GM19238 (cell line): ENCODE results near the gene SLIT3.

Experiments
- DNase-seq: peaks from one replicate; pipeline ENCODE4 v3.0.0; 2011; ENCODE audit warnings: low spot score; ENCODE audit not compliant: insufficient read length

The SLIT3 gene

DNA sequence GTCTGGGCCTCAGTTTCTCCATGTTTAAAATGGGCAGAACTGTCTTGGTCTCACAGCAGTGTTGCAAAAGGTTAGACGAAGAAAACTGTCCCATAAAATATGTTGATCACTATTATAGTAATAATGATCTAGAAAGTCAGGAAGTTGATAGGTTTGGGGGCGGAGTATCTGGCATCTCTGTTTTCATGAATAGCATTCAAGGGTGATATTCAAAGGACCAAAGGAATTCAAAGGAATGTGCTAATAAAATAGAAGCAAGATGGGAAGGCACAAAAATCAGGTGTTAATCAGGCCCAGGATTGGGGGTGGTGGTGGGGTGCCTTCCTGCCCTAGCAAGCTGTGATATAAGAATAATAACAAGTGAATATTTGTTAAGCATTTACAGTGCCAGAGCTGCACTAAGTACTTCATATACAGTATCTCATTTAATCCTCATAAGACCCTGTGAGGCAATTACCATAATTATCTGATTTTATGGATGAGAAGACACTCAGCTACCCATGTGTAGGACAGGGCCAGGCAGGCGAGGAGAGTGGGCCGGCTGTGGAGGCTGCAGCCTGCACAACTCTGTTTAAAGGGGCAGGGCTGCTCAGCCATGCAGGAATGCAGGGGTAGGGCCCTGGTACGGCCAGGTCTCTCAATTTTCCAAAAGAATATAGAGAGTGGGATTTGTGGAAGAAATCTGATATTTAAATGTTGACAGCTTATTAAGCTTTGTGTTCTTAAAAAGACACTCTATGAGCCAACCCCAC, 579.8 kb downstream of the SLIT3 start:
- no peak for DNase-seq

DNA sequence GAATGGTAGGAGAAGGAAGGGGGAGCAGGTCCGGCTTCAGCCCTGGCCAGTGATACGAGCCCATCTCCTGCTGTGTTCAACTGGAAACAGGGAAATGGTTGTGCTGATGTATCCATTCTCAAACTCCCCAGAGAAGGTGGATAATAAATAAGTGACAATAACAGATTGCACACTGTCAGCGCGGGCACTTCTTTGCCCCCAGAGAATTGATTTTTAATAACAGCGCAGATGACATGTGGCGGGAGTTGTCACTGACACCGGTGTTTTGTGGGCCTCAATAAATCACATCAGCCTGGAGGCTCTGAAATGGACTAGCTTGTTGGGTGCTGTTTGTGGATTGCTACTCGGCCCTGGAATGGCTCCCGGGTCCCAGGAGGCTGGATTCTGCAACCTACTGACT, 580.4 kb downstream of the SLIT3 start:
- no peak for DNase-seq

GRCh38 chr5:168714046-168714445, 586.9 kb downstream of the SLIT3 start:
- DNase-seq = no peak

GRCh38 chr5:168713051-168713450, 587.9 kb downstream of the SLIT3 start:
- no peak for DNase-seq

DNA sequence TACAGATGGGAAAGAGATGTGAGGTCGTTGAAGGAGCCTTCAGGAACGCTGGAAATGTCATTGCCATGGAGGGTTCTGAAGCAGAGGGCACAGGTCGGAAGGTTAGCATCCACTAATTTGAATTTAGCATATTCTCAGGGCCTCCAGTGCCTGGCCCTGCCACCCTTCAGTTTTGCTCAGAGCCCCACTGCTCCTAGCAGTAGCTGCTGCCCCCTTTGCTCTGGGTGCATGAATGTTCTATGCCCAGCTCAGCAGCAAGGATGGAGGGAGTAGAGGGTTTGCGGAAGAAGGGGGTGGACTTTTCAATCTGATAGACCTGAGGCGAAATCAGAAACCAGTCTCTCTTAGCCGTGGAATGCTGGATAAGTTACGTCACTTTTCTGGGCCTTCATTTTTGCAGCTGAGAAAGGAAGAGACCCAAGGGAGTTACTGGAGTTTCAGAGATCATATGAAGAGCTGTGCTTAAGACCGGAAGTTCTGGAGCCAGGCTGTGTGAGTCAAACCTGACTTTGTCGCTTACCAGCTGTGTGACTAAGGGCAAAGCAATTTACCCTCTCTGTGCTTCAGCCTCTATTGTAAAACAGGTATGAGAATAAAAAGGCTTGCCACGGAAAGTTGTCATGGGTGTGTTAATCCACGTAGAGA, 588.5 kb downstream of the SLIT3 start:
- no peak for DNase-seq

DNA sequence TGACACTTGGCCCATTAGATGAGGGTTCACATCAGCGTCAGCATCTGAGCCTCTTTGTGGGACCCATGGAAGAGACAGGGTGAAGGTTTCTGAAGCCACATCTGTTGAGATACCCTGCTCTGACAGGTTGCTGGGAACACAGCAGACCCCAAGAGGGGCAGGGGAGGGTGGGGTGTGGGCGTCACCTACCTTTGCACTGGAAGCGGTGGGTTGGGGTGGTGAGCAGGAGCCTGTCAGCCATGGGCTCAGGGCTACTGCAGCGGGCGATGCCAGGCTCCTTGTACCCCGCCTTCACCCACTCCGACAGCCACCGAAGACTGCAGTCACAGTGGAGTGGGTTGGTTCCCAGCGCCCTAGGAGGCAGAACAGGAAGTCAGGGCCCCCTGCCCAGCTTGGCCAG, 590.2 kb downstream of the SLIT3 start:
- DNase-seq = no peak

DNA sequence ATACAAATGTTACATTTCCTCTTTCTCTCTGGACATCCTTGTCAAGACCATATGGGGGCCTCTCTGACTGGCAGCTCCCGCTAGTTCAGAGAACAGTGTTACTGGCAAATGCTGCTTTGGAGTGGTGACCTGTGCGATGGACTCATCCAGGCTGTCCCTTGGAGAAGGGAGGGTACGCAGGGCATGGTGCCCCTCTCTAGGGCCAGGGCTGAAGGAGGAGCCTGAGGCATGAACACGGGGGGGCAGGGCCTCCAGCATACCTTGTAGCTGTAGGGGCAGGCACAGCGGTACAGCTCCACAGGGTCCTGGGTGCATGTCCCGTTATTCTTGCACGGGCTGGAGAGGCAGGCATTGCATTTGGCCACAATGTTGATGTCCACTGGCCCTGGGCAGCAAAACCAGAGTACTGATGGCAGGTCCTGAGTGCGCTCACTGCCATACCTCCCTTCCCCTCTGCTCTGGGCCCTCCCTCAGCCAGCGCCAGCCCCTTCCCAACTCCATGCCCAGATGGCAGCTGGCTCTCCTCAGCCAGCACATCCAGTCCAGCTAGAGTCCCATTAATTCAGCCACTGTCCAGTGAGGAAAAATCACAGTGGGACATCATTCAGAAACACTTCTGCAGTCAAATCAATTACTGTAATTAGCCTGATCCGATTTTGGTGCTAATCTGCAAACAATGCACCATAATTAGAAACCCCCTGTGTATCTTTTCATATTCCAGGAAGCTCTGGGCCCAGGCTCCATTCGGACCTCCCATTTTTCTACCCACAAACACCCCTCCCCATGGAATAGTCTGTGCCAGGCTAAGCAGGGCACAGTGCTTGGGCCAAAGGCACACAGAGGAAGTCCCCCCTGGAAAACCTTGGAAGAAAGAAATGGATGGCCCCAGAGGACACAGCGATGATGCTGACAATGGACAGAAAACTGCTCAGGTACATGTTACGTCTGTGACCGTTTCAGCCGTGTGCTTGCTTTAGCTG, 592.9 kb downstream of the SLIT3 start:
- DNase-seq = no peak

DNA sequence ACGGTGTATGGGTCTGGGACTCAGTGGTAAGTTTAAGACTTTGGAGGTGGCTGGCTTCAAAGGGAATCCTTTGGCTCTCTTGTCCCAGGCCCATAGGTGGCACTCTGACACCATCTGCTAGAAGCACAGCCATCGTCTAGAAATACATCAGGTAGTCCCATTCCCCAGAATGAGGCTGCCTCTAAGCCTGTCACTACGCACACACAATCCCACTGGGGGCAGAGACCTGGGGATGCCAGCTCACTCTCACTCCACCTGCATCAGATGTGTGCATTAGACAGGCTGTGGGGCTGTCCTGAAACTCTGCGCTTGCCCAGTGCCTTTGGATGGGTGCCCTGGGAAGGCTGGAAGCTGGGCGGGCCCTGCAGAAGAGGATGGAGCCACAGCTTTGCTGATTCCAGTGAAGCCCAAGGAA, 594.3 kb downstream of the SLIT3 start:
- no peak for DNase-seq

GRCh38 chr5:168705321-168705720, 595.6 kb downstream of the SLIT3 start:
- DNase-seq = no peak

DNA sequence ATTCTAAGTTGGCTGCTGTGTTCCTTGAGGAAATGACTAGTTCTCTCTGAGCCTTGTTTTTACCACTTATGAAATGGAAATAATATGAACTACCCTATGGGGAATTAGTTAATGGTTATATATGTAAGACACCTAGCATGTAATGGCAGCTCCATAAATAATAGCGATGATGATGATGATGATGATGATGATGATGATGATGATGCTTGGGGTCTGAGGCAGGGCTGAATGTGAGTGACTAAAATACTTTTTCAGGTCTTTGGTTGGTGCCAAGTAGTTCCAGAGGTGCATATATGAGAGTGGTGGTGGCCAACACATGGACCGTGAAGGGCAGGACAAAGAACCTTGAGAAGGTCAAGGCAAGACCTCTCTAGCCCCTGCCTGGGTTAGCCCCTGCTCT, 598.4 kb downstream of the SLIT3 start:
- no peak for DNase-seq

DNA sequence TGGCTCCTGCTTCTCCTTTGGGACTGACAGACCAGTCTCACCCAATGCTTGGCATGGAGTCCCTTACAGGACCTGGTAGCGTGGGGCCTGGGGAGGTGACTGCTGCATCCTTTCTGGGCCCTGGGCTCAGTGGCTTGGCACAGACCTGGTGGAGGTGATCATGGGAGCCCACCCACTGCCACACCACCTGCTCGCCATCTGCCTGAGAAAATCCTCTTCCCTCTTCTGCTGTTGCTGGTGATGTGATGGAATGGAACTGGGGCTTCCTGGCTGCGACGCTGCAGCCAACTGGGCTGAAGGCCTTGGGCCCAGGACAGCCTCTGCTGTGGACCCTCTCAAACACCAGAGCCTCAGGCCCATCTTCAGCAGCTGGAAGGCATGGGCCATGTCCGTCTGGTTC, 599.3 kb downstream of the SLIT3 start:
- no peak for DNase-seq

DNA sequence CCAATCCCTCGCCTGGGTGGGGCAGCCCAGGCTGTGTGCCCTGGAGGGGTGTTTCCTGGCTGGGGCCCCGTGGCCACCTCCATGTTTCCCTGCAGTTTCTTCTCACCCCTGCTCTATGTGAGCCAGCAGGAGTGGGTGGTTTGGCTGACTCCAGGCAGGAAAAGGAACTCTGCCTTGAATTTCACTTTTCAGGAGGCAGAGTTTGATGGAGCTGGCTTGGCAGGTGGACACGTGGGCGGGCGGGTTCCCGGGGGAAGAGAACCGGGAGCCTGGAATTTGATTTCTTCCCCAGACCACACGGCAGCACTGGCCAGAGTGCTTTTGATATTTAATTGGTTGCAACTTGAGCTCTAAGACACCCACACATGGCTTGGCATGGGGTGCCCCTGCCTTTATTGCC, 601.9 kb downstream of the SLIT3 start:
- DNase-seq = no peak

DNA sequence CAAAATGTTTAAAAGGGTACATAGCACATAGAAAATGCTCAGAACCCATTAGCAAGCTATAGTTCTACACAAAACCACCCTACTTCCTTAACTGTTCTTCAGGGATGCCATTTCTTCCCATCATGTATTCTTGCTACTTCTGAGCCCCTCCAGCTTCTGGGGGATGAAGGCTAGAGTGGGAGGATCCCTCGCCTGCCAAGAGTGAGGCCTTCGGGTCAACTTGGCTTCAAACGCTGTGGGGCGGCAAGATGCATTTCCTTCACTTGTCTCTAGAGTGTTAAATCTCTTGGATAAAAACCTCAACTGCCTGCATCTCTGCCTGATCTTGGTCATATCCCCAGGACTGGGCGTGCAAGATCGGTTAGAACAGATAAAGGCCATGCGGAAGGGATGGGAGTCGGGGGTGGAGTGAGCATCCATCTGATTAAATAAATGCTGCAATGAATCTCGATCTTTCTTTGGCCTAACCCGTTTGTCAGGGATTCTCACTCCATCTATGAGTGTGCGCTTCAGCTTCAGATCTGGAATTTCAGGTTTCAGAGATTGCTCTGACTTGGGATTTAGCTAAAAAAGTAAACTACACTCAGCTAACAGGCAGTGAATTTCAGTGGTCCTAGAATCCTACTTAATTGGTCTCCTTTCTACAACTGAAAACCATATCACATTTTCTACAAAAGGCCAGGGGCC, 603.8 kb downstream of the SLIT3 start:
- no peak for DNase-seq

GRCh38 chr5:168696611-168697010, 604.3 kb downstream of the SLIT3 start:
- no peak for DNase-seq

DNA sequence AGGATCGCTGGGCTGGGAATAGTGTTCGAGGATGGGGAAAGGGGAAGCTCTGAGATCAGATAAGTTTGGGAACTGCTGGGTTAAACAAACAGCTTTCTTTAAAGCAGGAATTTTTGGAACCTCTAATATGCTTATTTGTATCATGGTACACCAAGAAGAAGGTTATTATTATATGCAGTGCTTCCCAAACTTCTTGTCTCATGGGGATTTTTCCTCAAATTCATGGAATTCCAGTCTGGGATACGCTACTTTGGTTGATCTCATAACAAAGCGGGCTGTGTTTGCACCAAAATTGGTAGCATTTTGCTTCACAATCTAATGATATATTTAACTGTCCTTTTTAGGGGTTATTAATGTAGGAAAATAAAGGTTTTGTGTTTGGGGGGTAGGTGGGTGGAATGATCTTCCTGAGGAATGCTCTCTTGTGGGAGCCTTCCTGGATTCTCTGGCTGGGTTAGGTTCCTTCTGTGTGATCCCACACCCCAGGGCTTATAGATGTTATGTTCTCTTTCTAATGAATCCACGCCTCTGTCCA, 605.6 kb downstream of the SLIT3 start:
- DNase-seq = no peak

- no peak for DNase-seq
Measured at GRCh38 chr5:168694289-168694688, 606.6 kb downstream of the SLIT3 start.

GRCh38 chr5:168693883-168694282, 607.1 kb downstream of the SLIT3 start:
- no peak for DNase-seq

DNA sequence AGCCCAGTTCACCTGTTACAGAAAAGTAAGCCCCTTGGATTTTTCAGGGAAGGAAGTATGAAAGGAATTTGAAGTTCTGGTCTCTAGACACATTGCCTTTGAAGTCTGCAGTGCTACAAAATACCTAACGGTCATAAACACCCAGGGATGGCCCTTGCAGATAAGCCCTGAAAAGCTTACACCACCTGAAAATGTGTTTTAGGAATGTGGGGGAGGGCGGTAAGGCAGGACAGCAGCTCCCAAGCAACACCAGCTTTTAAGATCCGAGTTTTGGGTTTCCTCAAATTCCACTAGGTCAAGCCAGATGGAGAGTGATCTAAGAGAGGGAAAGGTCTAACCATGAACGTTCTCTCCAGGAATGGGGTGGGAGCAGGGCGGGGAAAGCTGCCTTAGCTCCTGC, 607.6 kb downstream of the SLIT3 start:
- no peak for DNase-seq

- no peak for DNase-seq
Measured at GRCh38 chr5:168691891-168692290, 609.0 kb downstream of the SLIT3 start.

GRCh38 chr5:168689260-168689659, 611.7 kb downstream of the SLIT3 start:
- no peak for DNase-seq

DNA sequence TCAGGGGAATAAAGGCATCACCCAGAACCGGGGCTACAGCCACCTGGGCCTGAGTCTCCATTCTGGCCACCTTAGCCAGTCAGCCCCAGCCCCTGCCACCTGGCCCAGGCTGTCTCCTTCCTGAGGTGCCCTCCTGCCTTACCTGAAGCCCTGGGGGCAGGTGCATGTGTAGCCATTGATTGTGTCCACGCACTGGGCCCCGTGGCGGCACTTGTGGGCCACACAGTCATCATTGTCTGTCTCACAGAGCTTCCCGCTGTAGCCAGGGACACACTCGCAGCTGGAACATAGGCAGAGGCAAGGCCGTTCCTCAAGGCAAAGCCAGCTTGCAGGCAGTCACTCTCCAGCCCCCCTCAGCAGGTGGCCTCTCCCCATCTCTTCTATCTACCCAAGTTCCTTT, 614.1 kb downstream of the SLIT3 start:
- DNase-seq = no peak
